Fibroblast of lung (primary cell): ENCODE measurements around the gene PC. TPM values are rescaled to one million over a fixed set of nuclear protein-coding genes. Genes with fewer than 3 reads are reported as not detected.

Experiments used
- DNase-seq, 2 donors: peaks; one replicate each; pipeline versions ENCODE4 v3.0.0 to v3.0.0-alpha.2; 2010; ENCODE audit warnings: low read depth in 2 of 2
- H2AFZ ChIP-seq: 2 replicates; pipeline ENCODE4 v1.5.1; 2012; ENCODE audit warnings: low read length, control low read depth, inconsistent platforms
- H3K27ac ChIP-seq: 2 replicates; pipeline ENCODE4 v1.5.1; 2011; ENCODE audit warnings: low read length, control low read depth; ENCODE audit not compliant: insufficient read depth
- H3K27me3 ChIP-seq: 2 replicates; pipeline ENCODE4 v1.5.1; 2011; ENCODE audit warnings: mild to moderate bottlenecking, low read length; ENCODE audit not compliant: control insufficient read depth, insufficient read depth
- H3K36me3 ChIP-seq: 2 replicates; pipeline ENCODE4 v1.5.1; 2011; ENCODE audit warnings: low read length; ENCODE audit not compliant: control insufficient read depth, insufficient read depth
- H3K4me1 ChIP-seq: 2 replicates; pipeline ENCODE4 v1.5.1; 2011; ENCODE audit warnings: low read length; ENCODE audit not compliant: control insufficient read depth, insufficient read depth; ENCODE audit errors: extremely low read depth
- H3K4me2 ChIP-seq: 2 replicates; pipeline ENCODE4 v1.5.1; 2011; ENCODE audit warnings: low read length, control low read depth; ENCODE audit not compliant: insufficient read depth; ENCODE audit errors: extremely low read depth
- H3K4me3 ChIP-seq, 4 experiments: fragments of 200-600 bp in 1 of 4; sonication (generic) in 1 of 4; replicated peaks in 1 of 4; 2 replicates each; pipeline ENCODE4 v1.5.1; 2011 to 2016; ENCODE audit warnings: low read length in 4 of 4, low read depth in 3 of 4, mild to moderate bottlenecking in 3 of 4, control low read depth in 2 of 4, inconsistent platforms in 1 of 4, mixed read lengths in 1 of 4; ENCODE audit not compliant: insufficient read depth in 1 of 4; ENCODE audit errors: control extremely low read depth in 1 of 4
- H3K79me2 ChIP-seq: 2 replicates; pipeline ENCODE4 v1.5.1; 2012; ENCODE audit warnings: mild to moderate bottlenecking, low read length, inconsistent platforms; ENCODE audit not compliant: control insufficient read depth, insufficient read depth
- H3K9ac ChIP-seq: 2 replicates; pipeline ENCODE4 v1.5.1; 2011; ENCODE audit warnings: mild to moderate bottlenecking, low read length, control low read depth; ENCODE audit not compliant: insufficient read depth
- H3K9me3 ChIP-seq: 2 replicates; pipeline ENCODE4 v1.5.1; 2012; ENCODE audit warnings: low read depth, low read length; ENCODE audit not compliant: control insufficient read depth, insufficient read depth
- H4K20me1 ChIP-seq: 2 replicates; pipeline ENCODE4 v1.5.1; 2011; ENCODE audit warnings: low read length; ENCODE audit not compliant: control insufficient read depth, insufficient read depth; ENCODE audit errors: extremely low read depth
- EZH2 ChIP-seq: IDR thresholded peaks from 2 replicates; pipeline ENCODE4 v1.5.1; 2012; ENCODE audit warnings: low read length, control low read depth, mild to moderate bottlenecking; ENCODE audit errors: missing control alignments
- polyA plus RNA-seq, 2 donors: library from polyadenylated mRNA; depleted of rRNA in 1 of 2; stranded (reverse) in 1 of 2; unstranded in 1 of 2; fragments of >200 nt; gene quantifications; 2 replicates each; pipeline ENCODE4 v1.2.1, GENCODE V29; 2011 to 2012; ENCODE audit warnings: missing spikeins in 1 of 2
- total RNA-seq: library from RNA; depleted of rRNA; stranded (reverse); fragments of >200 nt; gene quantifications from 2 replicates; pipeline ENCODE4 v1.2.1, GENCODE V29; 2014
- TF ChIP-seq, protein P1 (sequence below), 2 donors: IDR thresholded peaks in 1 of 2; conservative IDR thresholded peaks in 1 of 2; 1 replicate in 1 of 2; 2 replicates in 1 of 2; pipeline ENCODE4 v1.5.1; 2011 to 2012; ENCODE audit warnings: low read length in 2 of 2, control low read depth in 1 of 2, inconsistent platforms in 1 of 2, low read depth in 1 of 2, mild to moderate bottlenecking in 1 of 2

PC gene
- total and polyA plus RNA-seq, 2 donors (not counting 1 experiment from before 2014, with no cell fraction given): 5.1 to 22.8 TPM

DNA sequence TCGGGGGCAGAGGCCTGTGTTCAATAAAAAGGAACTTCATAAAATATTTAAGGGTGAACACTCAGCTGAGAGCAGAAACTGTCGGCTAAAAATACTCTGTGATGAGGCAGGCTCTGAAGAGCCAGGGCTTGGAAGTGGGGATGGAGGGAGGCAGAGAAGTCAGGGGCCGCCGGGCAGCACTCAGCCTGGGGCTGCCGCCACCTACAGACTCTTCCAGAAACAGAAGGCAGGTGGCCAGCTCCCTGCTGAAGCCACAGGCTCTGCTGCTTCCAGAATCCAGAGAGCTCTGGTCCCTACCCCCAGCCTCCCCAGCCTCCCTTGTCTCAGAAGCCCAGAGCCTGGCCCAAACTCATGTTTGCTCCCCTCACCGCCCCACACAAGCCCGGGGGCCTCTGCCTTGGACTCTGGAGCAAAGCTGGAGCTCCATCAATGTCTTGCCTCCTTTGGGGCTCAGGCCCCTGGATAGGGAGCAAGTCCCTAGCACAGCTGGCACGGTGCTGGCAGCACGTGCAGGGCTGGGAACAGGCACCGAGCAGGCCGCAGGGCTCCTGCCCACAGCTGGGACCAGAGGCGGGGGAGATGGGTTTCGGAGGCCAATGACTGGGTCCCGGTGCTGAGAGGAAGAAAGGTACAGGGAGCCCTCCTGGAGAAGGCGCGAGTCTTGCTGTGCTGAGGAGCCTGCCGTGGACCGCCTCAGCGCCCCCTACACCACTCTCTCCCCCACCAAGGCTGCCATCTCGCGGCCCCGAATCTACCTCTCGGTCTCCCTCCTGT, 93.1 kb downstream of the PC start:
- H4K20me1 ChIP-seq: no peaks in the 10 kb centered on the region

DNA sequence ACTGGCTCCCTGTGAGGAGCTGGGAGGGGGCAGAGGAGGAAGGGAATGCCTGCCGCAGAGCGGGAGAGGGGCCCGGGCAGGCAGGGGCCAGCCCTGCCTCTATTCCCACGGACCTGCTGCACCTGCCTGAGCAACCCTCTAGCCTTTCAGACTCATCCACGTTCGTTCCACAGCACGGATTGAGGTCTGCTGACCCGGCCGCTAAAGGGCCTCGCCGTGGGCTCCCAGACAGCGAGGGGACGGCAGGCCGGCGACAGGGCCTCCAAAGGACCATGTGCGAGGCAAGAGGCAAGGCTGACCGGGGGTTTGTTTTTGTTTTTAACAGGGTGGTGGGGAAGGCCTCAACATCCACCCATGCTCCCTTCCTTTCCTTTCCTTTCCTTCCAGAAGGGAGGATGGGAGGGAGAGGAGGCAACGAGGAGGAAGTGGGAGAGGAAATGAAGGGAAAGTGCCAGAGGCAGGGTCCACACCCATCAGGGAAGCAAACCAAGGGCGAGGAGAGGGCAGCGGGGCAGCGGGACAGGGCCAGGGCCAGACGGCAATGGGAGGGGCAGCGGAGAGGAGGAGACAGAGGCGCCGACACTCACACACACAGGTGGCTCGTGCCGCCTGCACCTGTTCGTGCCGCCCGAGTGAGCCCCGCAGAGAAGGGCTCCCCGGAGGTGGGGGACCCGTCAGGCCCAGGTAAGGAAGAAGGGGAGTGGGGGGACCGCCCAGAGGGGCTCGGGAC, 93.8 kb downstream of the PC start:
- no peak overlapping the region for H3K4me3 ChIP-seq
- peaks cover 5% of the 10 kb centered on the region for H3K36me3 ChIP-seq
- no peaks in the 10 kb centered on the region for H4K20me1 ChIP-seq
- H3K79me2 ChIP-seq: no peaks in the 10 kb centered on the region
- no peak overlapping the region for H2AFZ ChIP-seq
- DNase-seq: no peak
- H3K9me3 ChIP-seq: no peaks in the 10 kb centered on the region
- no peak overlapping the region for H3K4me2 ChIP-seq
- no peak overlapping the region for H3K9ac ChIP-seq
- H3K4me1 ChIP-seq: no peaks in the 10 kb centered on the region
- TF ChIP-seq EZH2: no peak
- TF ChIP-seq, protein P1, sequence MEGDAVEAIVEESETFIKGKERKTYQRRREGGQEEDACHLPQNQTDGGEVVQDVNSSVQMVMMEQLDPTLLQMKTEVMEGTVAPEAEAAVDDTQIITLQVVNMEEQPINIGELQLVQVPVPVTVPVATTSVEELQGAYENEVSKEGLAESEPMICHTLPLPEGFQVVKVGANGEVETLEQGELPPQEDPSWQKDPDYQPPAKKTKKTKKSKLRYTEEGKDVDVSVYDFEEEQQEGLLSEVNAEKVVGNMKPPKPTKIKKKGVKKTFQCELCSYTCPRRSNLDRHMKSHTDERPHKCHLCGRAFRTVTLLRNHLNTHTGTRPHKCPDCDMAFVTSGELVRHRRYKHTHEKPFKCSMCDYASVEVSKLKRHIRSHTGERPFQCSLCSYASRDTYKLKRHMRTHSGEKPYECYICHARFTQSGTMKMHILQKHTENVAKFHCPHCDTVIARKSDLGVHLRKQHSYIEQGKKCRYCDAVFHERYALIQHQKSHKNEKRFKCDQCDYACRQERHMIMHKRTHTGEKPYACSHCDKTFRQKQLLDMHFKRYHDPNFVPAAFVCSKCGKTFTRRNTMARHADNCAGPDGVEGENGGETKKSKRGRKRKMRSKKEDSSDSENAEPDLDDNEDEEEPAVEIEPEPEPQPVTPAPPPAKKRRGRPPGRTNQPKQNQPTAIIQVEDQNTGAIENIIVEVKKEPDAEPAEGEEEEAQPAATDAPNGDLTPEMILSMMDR (conservative IDR thresholded peaks at IDR 0.05 in 1 of 2, IDR thresholded peaks at IDR 0.05 in 1 of 2; ENCODE audit: low read depth in 1 of 2, low read length in 2 of 2): no peak
- no peak overlapping the region for H3K27ac ChIP-seq
- H3K27me3 ChIP-seq: no peaks in the 10 kb centered on the region

More for the DNA sequence above, 93.1 kb downstream of the PC start:
- H2AFZ ChIP-seq: no peak overlapping the region
- no peak overlapping the region for H3K27ac ChIP-seq
- H3K36me3 ChIP-seq: peaks cover 5% of the 10 kb centered on the region
- H3K4me2 ChIP-seq: no peak overlapping the region
- no peak for DNase-seq
- H3K9ac ChIP-seq: no peak overlapping the region
- no peaks in the 10 kb centered on the region for H3K79me2 ChIP-seq
- no peaks in the 10 kb centered on the region for H3K27me3 ChIP-seq
- no peak overlapping the region for H3K4me3 ChIP-seq
- no peaks in the 10 kb centered on the region for H3K4me1 ChIP-seq
- no peak for TF ChIP-seq EZH2
- TF ChIP-seq, protein P1 (conservative IDR thresholded peaks at IDR 0.05 in 1 of 2, IDR thresholded peaks at IDR 0.05 in 1 of 2; ENCODE audit: low read depth in 1 of 2, low read length in 2 of 2): no peak
- H3K9me3 ChIP-seq: no peaks in the 10 kb centered on the region

DNA sequence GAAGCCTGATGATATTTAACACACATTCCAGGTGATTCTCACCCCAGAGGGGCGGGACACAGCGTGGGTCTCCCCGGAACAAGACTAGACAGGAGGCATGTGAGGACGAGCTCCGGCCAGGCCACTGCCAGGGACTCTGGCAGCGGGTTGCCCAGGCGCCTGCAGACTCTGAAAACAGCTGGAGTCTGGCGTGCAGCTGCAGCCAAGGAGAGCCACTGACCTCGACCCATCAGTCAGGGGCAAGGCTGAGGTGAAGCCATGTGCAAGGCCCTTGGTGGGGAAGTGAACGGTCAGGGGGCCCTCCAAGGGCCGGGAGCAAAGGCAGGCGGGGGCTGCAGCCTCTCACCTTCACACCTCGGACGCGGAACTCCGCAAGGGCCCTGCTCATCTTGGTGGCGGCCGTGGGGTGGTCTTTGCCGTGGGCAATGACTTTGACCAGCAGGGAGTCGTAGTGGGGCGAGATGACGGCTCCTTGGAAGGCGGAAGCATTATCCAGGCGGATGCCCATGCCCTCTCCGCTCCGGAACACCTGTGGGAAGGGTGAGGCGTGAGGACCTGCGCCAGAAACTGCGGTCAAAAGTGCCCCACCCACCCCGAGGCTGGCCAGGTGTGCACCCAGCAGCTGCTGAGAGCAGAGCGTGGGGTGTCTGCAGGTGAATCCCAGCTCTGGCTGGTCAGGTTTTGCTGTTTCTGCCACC, 94.6 kb downstream of the PC start:
- no peak overlapping the region for H3K4me2 ChIP-seq
- H3K9ac ChIP-seq: no peak overlapping the region
- H3K4me1 ChIP-seq: no peaks in the 10 kb centered on the region
- H4K20me1 ChIP-seq: no peaks in the 10 kb centered on the region
- H3K36me3 ChIP-seq: peaks cover 11% of the 10 kb centered on the region
- TF ChIP-seq, protein P1 (conservative IDR thresholded peaks at IDR 0.05 in 1 of 2, IDR thresholded peaks at IDR 0.05 in 1 of 2; ENCODE audit: low read depth in 1 of 2, low read length in 2 of 2): no peak
- TF ChIP-seq EZH2: no peak
- no peaks in the 10 kb centered on the region for H3K9me3 ChIP-seq
- H3K27me3 ChIP-seq: no peaks in the 10 kb centered on the region
- H2AFZ ChIP-seq: no peak overlapping the region
- DNase-seq: no peak
- H3K27ac ChIP-seq: no peak overlapping the region
- no peaks in the 10 kb centered on the region for H3K79me2 ChIP-seq
- no peak overlapping the region for H3K4me3 ChIP-seq
